GM21515 (cell line): ENCODE data around the gene GPATCH4.
"Not testable (repeated sequence)": the region's sequence is repeated elsewhere in the genome, so short reads cannot be mapped to it uniquely, and the experiment has no call there.

ENCODE experiments used
- ATAC-seq: cut with Tn5 transposase; IDR thresholded peaks from one replicate; pipeline ENCODE4 v1.9.1; 2021; ENCODE audit not compliant: unreplicated experiment

Gene GPATCH4

GRCh38 chr1:156601122-156601830 is at the start of gene GPATCH4:
TSS of gene GPATCH4 (minus strand) at chr1:156601479.
- peak; percentile 63 for ATAC-seq

- ATAC-seq, result no peak
Observed at GRCh38 chr1:156648951-156649350, 47.7 kb upstream of the GPATCH4 start.

GRCh38 chr1:156648496-156648895 is 47.2 kb upstream of the GPATCH4 start:
- ATAC-seq, result no peak

- ATAC-seq, result no peak
Observed at GRCh38 chr1:156647351-156647750, 46.1 kb upstream of the GPATCH4 start.

GRCh38 chr1:156646738-156647211 is 45.5 kb upstream of the GPATCH4 start:
- ATAC-seq, result no peak

- no peak for ATAC-seq
Observed at GRCh38 chr1:156645666-156646065, 44.4 kb upstream of the GPATCH4 start.

- no peak for ATAC-seq
Observed at GRCh38 chr1:156645056-156645455, 43.8 kb upstream of the GPATCH4 start.

- ATAC-seq, result no peak
Observed at GRCh38 chr1:156644640-156645039, 43.4 kb upstream of the GPATCH4 start.

- no peak for ATAC-seq
Observed at GRCh38 chr1:156644146-156644545, 42.9 kb upstream of the GPATCH4 start.

- no peak for ATAC-seq
Observed at GRCh38 chr1:156643778-156644092, 42.5 kb upstream of the GPATCH4 start.

- no peak for ATAC-seq
Observed at GRCh38 chr1:156643049-156643777, 41.9 kb upstream of the GPATCH4 start.

GRCh38 chr1:156642265-156643048 is 41.2 kb upstream of the GPATCH4 start:
- no peak for ATAC-seq

GRCh38 chr1:156641761-156642264 is 40.5 kb upstream of the GPATCH4 start, which contains the start of gene BCAN:
TSS of gene BCAN (plus strand) at chr1:156642117. CDS start at chr1:156646055, 3,938 bp downstream.
- no peak for ATAC-seq

GRCh38 chr1:156640842-156641706 is 39.8 kb upstream of the GPATCH4 start:
- ATAC-seq, result no peak

- ATAC-seq, result no peak
Observed at GRCh38 chr1:156639601-156640101, 38.4 kb upstream of the GPATCH4 start.

- ATAC-seq, result no peak
Observed at GRCh38 chr1:156638189-156638985, 37.1 kb upstream of the GPATCH4 start.

- ATAC-seq, result no peak
Observed at GRCh38 chr1:156632355-156632754, 31.1 kb upstream of the GPATCH4 start.

- ATAC-seq, result not testable (repeated sequence)
Observed at GRCh38 chr1:156631152-156631551, 29.9 kb upstream of the GPATCH4 start.

- ATAC-seq, result no peak
Observed at GRCh38 chr1:156629823-156630449, 28.7 kb upstream of the GPATCH4 start.
